Measurements from ENCODE around the gene SEMA4D. TPM values are rescaled to one million over a fixed set of nuclear protein-coding genes. Genes with fewer than 3 reads are reported as not detected.

SEMA4D gene
- total RNA-seq, 1 experiment from 2014 or later = 23.3 TPM

DNA sequence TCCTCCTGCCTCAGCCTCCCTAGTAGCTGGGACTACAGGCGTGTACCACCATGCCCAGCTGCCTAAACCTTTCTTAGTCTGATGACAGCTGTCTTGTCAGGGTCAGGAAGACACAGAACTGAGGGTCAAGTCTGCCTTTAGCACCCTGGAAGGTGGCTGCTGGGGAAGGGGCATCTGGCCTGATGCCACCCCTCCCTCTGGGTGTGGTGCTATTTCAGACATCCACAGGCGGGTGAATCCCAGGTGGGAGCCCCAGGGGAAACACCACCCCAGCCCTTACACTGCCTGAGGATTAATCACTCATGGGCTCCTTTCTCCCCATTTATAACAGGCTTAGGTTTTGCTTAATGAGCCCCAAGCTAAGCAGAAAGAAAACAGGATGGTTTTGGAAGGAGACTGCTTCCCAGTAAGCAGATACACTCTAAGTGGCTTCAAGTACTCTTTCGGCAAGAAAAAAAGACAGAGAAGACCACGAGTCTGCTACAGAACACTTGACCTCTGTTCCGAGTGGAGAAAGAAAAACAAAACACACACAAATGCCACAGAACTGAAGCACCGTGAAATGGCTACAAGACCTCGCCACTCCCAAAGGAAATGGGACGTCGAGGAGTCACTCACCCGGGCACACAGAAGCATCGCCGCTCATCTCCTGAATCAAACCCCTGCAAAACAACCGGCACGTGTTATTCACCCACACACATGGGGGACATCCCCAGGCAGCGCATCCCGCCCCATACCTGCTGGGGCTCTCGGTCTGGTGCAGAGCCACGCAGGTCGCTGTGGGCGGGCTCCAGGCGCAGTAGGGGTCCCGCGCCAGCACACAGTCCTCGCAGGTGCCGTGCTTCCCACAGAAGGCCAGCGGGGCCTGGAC lies 117.2 kb downstream of the SEMA4D start:
- no TSS peak for BruUV-seq (replicated peaks)
- DNase-seq = no peak
- CTCF ChIA-PET = no interaction called here
- intact Hi-C loops (cut with micrococcal nuclease; ENCODE audit: unreplicated experiment) = no loop called here
- TF ChIP-seq CTCF (IDR thresholded peaks at IDR 0.05; ENCODE audit: unreplicated experiment) = no peak
- Mint-ChIP-seq H3K27me3 (ENCODE audit: unreplicated experiment) (no peaks in the 10 kb centered on the region), H3K27ac (ENCODE audit: unreplicated experiment) (no peak overlapping the region), H3K36me3 (ENCODE audit: insufficient read depth, unreplicated experiment) (peaks cover 6% of the 10 kb centered on the region), H3K4me3 (ENCODE audit: low read depth, unreplicated experiment) (no peak overlapping the region), H3K4me1 (ENCODE audit: low read depth, unreplicated experiment) (no peaks in the 10 kb centered on the region), H3K9me3 (ENCODE audit: low read depth, unreplicated experiment) (no peaks in the 10 kb centered on the region)

DNA sequence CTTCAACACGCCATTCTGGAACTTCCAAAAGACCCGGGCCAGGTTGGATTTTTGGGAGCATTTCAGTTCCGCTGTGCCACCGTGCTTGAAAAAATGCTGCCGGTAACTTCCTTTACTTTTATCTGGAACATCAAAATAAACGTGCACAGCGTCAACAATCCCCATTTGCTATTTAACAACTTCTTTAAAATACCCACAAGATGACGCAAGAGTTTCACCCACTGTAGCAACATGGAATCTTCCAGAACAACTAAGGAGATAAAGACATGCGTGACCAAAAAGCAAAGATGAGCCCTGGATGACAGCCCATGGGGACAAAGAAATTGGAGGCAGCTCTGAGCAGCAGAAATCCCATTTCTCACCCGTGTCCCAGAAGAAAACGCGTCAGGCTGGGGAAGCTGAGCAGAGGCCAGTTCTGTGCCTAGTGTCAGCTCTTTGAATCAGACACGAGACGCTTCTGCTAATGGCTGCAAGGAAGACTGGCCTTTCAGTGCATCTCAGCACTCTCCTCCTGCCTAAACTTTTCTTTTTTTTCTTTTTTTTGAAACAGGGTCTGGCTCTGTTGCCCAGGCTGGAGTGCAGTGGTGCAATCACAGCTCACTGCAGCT lies 118.3 kb downstream of the SEMA4D start:
- Mint-ChIP-seq H3K4me3 (ENCODE audit: low read depth, unreplicated experiment) (no peak overlapping the region), H3K4me1 (ENCODE audit: low read depth, unreplicated experiment) (no peaks in the 10 kb centered on the region), H3K27me3 (ENCODE audit: unreplicated experiment) (no peaks in the 10 kb centered on the region), H3K27ac (ENCODE audit: unreplicated experiment) (no peak overlapping the region), H3K36me3 (ENCODE audit: insufficient read depth, unreplicated experiment) (peaks cover 6% of the 10 kb centered on the region), H3K9me3 (ENCODE audit: low read depth, unreplicated experiment) (no peaks in the 10 kb centered on the region)
- TF ChIP-seq CTCF (IDR thresholded peaks at IDR 0.05; ENCODE audit: unreplicated experiment) = no peak
- intact Hi-C loops (cut with micrococcal nuclease; ENCODE audit: unreplicated experiment) = no loop called here
- DNase-seq = no peak
- CTCF ChIA-PET = no interaction called here
- BruUV-seq (replicated peaks) = no TSS peak

- H3K4me3 Mint-ChIP-seq (ENCODE audit: low read depth, unreplicated experiment) = no peak overlapping the region
- no peak overlapping the region for H3K27ac Mint-ChIP-seq (ENCODE audit: unreplicated experiment)
- H3K9me3 Mint-ChIP-seq (ENCODE audit: low read depth, unreplicated experiment) = no peaks in the 10 kb centered on the region
- no TSS peak for BruUV-seq (replicated peaks)
- CTCF ChIA-PET = no interaction called here
- intact Hi-C loops (cut with micrococcal nuclease; ENCODE audit: unreplicated experiment) = no loop called here
- TF ChIP-seq CTCF (IDR thresholded peaks at IDR 0.05; ENCODE audit: unreplicated experiment) = no peak
- H3K27me3 Mint-ChIP-seq (ENCODE audit: unreplicated experiment) = no peaks in the 10 kb centered on the region
- peaks cover 6% of the 10 kb centered on the region for H3K36me3 Mint-ChIP-seq (ENCODE audit: insufficient read depth, unreplicated experiment)
- no peak for DNase-seq
- H3K4me1 Mint-ChIP-seq (ENCODE audit: low read depth, unreplicated experiment) = no peaks in the 10 kb centered on the region
These were observed 118.9 kb downstream of the SEMA4D start for GRCh38 chr9:89379031-89379430.

GRCh38 chr9:89378541-89378940 lies 119.4 kb downstream of the SEMA4D start:
- CTCF ChIA-PET = no interaction called here
- TF ChIP-seq CTCF (IDR thresholded peaks at IDR 0.05; ENCODE audit: unreplicated experiment) = no peak
- H3K36me3 Mint-ChIP-seq (ENCODE audit: insufficient read depth, unreplicated experiment) = peaks cover 6% of the 10 kb centered on the region
- no peaks in the 10 kb centered on the region for H3K4me1 Mint-ChIP-seq (ENCODE audit: low read depth, unreplicated experiment)
- H3K27me3 Mint-ChIP-seq (ENCODE audit: unreplicated experiment) = no peaks in the 10 kb centered on the region
- H3K27ac Mint-ChIP-seq (ENCODE audit: unreplicated experiment) = no peak overlapping the region
- H3K4me3 Mint-ChIP-seq (ENCODE audit: low read depth, unreplicated experiment) = no peak overlapping the region
- DNase-seq = no peak
- intact Hi-C loops (cut with micrococcal nuclease; ENCODE audit: unreplicated experiment) = no loop called here
- BruUV-seq (replicated peaks) = no TSS peak
- H3K9me3 Mint-ChIP-seq (ENCODE audit: low read depth, unreplicated experiment) = no peaks in the 10 kb centered on the region

Data from Calu3 (cell line).